GM19239 (cell line): ENCODE data around the gene CIDEB.
"Not testable (repeated sequence)": the region's sequence is repeated elsewhere in the genome, so short reads cannot be mapped to it uniquely, and the experiment has no call there.

Source experiments
- DNase-seq: peaks from one replicate; pipeline ENCODE4 v3.0.0; 2011; ENCODE audit warnings: low spot score; ENCODE audit not compliant: insufficient read length
- FAIRE-seq: peaks from 2 replicates; lab custom pipeline; 2011; peaks lifted over from hg19 to GRCh38; lab: Jason Lieb, UNC

CIDEB gene, protein sequence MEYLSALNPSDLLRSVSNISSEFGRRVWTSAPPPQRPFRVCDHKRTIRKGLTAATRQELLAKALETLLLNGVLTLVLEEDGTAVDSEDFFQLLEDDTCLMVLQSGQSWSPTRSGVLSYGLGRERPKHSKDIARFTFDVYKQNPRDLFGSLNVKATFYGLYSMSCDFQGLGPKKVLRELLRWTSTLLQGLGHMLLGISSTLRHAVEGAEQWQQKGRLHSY

DNA sequence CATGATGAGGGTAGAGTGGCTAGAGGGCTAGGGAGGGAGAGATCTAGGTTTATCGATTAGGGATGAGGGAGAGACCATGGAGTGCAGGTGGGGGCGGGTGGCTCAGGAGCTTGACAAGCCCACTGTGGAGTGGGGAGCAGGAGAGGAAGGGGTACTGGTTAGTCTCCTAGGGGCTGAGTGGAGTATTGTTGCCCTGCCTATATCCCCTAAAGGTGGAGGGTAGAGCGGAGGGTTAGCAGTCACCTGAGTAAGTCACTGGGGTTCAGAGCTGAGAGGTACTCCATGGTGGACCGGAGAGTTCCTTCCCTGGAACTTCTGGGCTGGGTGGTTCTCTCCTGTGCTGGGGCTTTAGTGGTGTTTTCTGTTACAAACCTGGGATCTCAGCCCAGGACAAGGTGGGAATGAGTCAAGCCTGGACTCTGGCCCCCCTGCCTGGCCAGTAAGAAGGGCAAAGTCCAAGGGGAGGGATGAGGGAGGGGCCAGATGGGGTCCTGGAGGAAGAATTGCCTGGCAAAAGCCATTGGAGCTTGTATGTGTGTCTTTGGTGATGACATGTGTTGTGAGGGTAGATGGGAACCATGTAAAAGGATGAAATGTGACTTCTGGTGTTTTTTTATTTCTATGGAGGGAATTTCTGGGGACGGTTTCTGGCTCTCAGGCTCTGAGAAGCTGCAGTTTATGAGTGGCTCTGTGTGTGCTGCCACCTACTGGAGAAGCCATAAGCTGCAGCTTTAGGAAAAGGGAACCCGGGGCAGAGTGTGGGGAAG is at the start of gene CIDEB:
CIDEB (minus strand) TSS at position 403 of the 767 bp plus-strand sequence; CDS start at position 284, 119 bp downstream.
- FAIRE-seq (peak; percentile 86), DNase-seq (no peak)

- DNase-seq (no peak), FAIRE-seq (no peak)
Observed at GRCh38 chr14:24356208-24356607, 48.4 kb upstream of the CIDEB start.

GRCh38 chr14:24355009-24355408 is 47.2 kb upstream of the CIDEB start:
- FAIRE-seq, result no peak
- DNase-seq, result no peak

GRCh38 chr14:24354482-24354825 is 46.7 kb upstream of the CIDEB start:
- FAIRE-seq, DNase-seq: not testable (repeated sequence)

DNA sequence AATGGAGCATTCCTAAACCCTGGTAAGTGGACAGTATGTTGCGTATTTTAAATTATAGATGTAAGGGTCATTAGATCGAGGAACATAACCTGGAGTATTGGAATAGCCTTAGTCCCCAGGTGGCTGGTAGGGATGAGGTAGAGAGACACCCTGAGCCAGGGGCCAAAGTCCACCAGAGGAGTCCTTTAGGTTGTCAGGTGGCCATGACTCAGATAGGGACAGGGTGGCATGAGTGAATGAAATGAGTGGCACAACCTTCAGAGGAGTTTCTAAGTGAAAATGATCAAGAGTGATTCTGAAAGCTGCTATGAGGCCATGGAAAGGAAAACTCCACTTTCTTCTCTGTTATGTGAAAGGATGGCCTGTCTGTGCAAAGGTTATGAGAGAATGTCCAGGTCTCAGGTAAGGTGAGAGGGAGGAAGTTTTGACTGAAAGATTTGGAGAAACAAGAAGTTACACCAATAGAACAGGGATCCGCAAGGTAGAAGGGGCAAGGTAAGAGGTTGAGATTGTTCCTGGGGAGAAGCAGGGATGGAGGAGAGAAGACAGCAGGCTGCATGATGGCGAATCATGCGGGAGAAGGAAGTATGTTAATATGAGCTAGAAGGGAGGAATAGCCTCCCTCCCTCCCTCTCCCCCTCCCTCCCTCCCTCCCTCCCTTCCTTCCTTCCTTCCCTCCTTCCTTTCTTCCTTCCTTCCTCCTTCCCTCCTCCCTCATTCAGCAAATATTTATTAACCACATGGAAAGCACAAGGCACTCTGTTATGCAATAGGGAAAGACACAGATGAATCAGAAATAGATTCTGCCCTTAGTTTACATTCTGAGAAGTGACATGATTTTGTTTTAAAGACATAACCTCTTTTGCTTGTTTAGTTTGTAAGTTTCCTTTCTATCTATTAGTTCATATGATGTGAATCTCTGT is 46.0 kb upstream of the CIDEB start:
- DNase-seq (no peak), FAIRE-seq (no peak)

DNA sequence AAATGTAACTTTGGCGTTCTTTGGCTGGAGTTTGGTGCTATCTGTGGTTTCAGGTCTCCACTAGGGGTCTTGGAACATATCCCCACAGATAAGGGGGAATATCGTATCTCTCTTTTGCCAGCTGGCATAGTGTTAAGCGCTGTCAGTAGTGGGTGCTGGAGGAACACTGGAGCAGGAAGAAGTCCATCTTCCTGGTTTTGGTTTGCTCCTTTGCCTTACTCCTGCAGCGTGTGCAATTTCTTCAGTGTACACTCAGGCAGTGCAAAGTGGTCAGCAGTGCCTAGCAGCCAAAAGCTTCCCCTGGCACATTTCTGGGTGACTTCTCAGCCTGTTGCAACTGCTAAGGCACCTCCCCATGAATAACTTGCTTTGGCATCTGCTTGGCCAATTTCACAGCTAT is 43.7 kb upstream of the CIDEB start:
- FAIRE-seq, result no peak
- no peak for DNase-seq

- FAIRE-seq (no peak), DNase-seq (no peak)
Observed at GRCh38 chr14:24349742-24350141, 42.0 kb upstream of the CIDEB start.

DNA sequence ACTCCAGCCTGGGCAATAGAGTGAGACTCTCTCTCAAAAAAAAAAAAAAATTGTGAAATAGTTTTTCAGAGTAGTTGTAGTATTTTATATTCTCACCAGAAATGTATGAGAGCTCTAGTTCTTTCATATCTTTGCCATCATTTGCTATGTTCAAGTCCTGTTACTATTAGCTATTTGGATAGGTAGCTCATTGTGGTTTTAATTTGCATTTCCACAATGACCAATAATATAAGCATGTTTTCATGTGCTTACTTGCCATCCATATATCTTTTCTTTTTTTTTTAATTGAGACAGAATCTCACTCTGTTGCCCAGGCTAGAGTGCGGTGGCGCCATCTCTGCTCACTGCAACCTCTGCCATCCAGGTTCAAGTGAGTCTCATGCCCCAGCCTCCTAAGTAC is 40.4 kb upstream of the CIDEB start:
- DNase-seq (no peak), FAIRE-seq (no peak)

DNA sequence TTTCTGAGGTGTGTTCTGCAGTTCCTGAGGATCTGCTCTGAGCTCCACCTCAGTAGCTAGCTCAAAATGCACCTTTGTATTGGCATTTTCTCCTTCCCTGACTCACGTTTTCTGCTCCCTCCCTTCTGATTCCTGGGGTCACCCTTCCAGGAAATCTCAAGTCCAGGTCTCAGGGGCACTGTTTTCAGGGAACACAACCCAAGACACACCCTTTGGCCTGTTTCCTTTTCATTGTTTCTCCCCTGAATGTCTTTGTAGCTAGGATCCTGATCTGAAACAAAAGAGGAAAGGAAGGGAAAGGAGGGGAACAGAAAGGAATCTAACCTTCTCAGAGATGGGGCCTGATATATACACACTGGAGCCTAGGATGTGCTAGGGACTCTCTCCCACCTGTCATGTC is 39.4 kb upstream of the CIDEB start:
- DNase-seq, result no peak
- FAIRE-seq, result no peak

DNA sequence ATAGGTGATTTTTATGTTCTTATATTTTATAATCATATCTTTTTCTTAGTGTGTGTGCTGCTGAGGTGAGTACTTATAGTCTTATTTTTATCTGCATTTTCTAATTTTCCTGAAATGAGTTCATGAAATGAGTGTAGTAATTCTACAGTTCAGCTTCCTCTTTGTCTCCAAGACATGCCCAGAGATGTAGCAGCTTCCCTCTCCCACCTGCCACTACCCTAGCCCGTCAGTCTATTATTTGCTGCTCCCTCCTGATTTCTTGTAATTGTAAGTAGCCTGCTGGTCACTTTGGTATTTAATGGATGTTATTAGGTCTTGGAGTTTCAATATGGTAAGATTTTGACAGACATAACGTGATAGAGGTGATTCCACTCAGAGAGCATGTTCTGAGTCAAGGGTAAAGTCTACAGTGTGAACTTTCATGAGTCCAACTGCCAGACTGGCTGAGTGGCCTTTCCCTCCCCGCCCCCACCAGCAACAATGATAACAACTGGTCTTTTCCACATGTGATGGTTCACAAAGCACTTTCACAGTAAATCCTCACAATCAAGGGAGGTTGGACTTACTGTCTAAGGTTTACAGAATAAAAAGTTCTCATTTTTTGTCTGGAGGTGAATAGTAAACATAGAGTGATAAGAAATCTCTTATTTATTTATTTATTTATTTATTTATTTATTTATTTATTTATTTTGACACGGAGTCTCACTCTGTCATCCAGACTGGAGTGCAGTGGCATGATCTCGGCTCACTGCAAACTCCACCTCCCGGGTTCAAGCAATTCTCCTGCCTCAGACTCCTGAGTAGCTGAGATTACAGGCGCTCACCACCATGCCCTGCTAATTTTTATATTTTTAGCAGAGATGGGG is 36.3 kb upstream of the CIDEB start:
- DNase-seq, result no peak
- FAIRE-seq, result no peak

- DNase-seq, result no peak
- no peak for FAIRE-seq
Observed at GRCh38 chr14:24342889-24343288, 35.1 kb upstream of the CIDEB start.

DNA sequence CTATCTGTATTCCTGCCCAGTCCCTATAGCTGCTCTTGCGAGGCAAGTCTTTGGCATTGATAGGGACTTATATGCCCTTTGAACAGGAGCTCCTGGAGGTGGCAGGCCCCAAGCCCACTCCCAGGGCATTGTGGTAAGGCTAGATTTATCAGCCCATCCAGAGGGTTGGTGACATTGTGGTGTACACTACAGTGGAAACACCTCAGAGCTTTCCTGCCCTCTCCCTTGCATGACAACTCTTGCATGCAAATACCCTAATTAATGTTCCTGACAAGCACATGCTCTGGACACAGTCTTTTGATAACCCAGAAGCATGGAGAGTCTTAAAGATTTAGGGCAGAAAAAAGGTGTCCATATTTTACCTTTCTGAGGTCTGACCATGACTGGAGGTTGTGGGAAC is 32.8 kb upstream of the CIDEB start:
- FAIRE-seq (no peak), DNase-seq (no peak)

GRCh38 chr14:24339284-24340151 is 31.7 kb upstream of the CIDEB start, which contains the start of gene RIPK3:
Gene RIPK3, minus strand, starts transcription at chr14:24339991. Its CDS starts 165 bp downstream, at chr14:24339826.
- peak; percentile 95 for FAIRE-seq
- DNase-seq, result peak; percentile 78

GRCh38 chr14:24338843-24339242 is 31.1 kb upstream of the CIDEB start:
- DNase-seq (no peak), FAIRE-seq (no peak)

DNA sequence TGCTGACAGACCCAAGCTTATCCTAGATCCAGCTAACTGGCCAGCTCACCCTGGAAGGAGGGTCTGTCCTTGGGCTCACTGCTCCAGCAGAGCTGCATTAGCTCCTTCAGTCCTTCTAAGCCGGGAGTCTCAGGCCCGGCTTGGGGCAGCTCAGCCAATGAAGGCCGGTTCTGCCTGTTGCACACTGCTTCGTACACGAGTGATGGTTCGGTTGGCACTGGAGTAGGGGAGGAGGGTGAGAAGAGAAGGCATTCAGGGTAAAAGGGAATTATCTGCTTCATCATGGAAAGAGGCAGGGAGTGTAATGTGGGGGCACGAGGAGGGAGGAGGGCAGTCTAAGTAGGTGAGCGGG is 30.0 kb upstream of the CIDEB start:
- no peak for DNase-seq
- FAIRE-seq, result no peak

DNA sequence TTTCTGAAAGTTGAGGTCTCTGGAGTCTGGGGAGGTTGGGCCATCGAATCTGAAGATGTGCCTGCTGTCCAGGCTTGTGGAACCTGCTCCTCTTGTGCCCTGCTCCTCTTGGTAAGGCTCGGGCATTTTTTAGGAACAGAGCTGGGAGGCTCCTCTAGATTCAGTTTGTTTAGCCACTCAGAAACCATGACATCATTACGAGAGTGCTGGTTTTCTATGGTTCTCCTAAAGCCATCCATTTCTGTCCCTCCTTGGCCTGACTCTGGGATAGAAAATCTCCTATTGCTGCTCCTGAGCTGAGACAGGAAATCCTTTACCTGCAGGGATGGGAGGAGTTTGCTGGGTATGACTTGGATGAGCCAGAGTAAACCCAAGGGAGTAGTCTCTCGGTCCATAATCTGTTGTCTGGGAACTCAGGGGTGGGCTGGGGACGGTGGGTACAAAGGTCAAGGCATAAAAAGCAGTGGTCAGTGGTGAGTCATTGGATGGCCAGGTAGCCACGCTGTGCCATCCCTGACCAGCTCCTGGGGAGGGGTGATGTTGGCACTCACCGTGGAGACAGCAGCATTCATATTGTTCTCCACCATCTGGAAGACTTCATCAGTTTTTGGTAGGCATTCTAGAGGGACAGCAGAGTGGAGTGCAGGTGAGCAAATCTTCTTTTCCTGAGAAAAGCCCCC is 29.5 kb upstream of the CIDEB start:
- FAIRE-seq (no peak), DNase-seq (no peak)

DNA sequence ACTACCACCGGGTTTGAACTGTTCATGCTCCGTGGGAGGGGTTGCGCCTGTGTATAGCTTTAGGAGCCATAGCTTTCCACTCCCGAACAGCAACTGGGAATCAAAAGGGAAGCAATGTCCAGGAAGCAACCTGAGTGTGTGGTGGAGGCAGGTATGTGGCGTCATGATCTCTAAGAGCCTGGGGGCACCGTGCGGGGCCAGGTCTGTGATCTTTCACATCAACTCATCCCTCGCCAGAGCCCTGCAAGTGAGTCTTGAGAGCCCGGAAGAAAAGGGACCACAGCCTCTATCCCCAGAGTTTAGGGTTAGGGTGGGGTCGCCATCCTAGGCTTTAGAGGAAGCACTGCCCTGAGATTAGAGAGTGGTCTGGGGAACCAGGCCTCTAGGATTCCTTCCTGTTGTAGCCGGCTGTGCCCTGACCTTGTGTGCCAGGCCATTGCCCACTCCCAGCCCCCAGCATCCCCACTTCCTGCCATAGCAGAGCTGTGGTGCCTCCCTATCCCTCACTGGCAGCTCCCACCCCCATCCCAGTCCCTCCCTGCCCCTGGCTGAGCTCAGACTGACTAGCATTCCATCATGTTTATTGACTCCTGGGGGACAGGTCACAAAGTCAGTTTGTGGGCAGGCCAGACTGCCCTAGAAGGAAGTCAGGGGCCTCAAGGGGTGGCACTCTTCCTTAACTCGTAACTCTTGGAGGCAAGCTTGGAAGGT is 27.8 kb upstream of the CIDEB start:
- FAIRE-seq (no peak), DNase-seq (no peak)
